ENCODE measurements around the gene LUC7L. TPM values are rescaled to one million over a fixed set of nuclear protein-coding genes. Genes with fewer than 3 reads are reported as not detected.

LUC7L gene
- total RNA-seq, 1 donor from 2014 or later: 79.3 TPM

GRCh38 chr16:188674-189073 lies 40.6 kb downstream of the LUC7L start:
- Histone ChIP-seq H3K27me3 (no peaks in the 10 kb centered on the region), H3K27ac (no peak overlapping the region), H3K9me3 (no peaks in the 10 kb centered on the region), H3K4me3 (no peak overlapping the region), H3K36me3 (peaks cover 0 to 65% of the 10 kb centered on the region in 2 donors), H3K4me1 (no peaks in the 10 kb centered on the region)
- DNase-seq (ENCODE audit: extremely low spot score in 2 of 2): no peak
- TF ChIP-seq CTCF (IDR thresholded peaks at IDR 0.05): no peak
- no peak for TF ChIP-seq POLR2A (IDR thresholded peaks at IDR 0.05)
- no peak for TF ChIP-seq POLR2AphosphoS5 (IDR thresholded peaks at IDR 0.05; ENCODE audit: insufficient read depth in 1 of 2, low read depth in 1 of 2)
- intact Hi-C loops (cut with DNase I): no loop called here

- intact Hi-C loops (cut with DNase I): no loop called here
- Histone ChIP-seq H3K36me3 (peaks cover 0 to 52% of the 10 kb centered on the region in 2 donors), H3K27ac (no peak overlapping the region), H3K4me1 (no peaks in the 10 kb centered on the region), H3K27me3 (no peaks in the 10 kb centered on the region), H3K4me3 (no peak overlapping the region), H3K9me3 (no peaks in the 10 kb centered on the region)
- DNase-seq (ENCODE audit: extremely low spot score in 2 of 2): no peak
- no peak for TF ChIP-seq POLR2A (IDR thresholded peaks at IDR 0.05)
- no peak for TF ChIP-seq CTCF (IDR thresholded peaks at IDR 0.05)
- no peak for TF ChIP-seq POLR2AphosphoS5 (IDR thresholded peaks at IDR 0.05; ENCODE audit: insufficient read depth in 1 of 2, low read depth in 1 of 2)
These were observed 41.9 kb downstream of the LUC7L start for GRCh38 chr16:187330-187729.

- no peak for TF ChIP-seq CTCF (IDR thresholded peaks at IDR 0.05)
- no peak for TF ChIP-seq POLR2A (IDR thresholded peaks at IDR 0.05)
- peaks cover 13% of the 10 kb centered on the region for H3K4me1 ChIP-seq
- H3K27me3 ChIP-seq: no peaks in the 10 kb centered on the region
- intact Hi-C loops (cut with DNase I): no loop called here
- DNase-seq (ENCODE audit: extremely low spot score in 2 of 2): no peak
- H3K4me3 ChIP-seq: no peak overlapping the region
- peaks cover 0 to 36% of the 10 kb centered on the region in 2 donors for H3K36me3 ChIP-seq
- H3K9me3 ChIP-seq: no peaks in the 10 kb centered on the region
- H3K27ac ChIP-seq: no peak overlapping the region
These were observed 43.6 kb downstream of the LUC7L start for GRCh38 chr16:185691-186090.

- TF ChIP-seq POLR2A (IDR thresholded peaks at IDR 0.05) (no peak), POLR2AphosphoS5 (IDR thresholded peaks at IDR 0.05; ENCODE audit: insufficient read depth in 1 of 2, low read depth in 1 of 2) (no peak), CTCF (IDR thresholded peaks at IDR 0.05) (no peak)
- DNase-seq (ENCODE audit: extremely low spot score in 2 of 2): no peak
- Histone ChIP-seq H3K36me3 (peaks cover 0 to 31% of the 10 kb centered on the region in 2 donors), H3K4me3 (no peak overlapping the region), H3K27ac (no peak overlapping the region), H3K4me1 (peaks cover 17% of the 10 kb centered on the region), H3K9me3 (no peaks in the 10 kb centered on the region), H3K27me3 (no peaks in the 10 kb centered on the region)
- intact Hi-C loops (cut with DNase I): no loop called here
These were observed 44.0 kb downstream of the LUC7L start for GRCh38 chr16:185213-185612.

GRCh38 chr16:183005-183404 lies 46.2 kb downstream of the LUC7L start:
- no peak for DNase-seq (ENCODE audit: extremely low spot score in 2 of 2)
- Histone ChIP-seq H3K27ac (no peak overlapping the region), H3K27me3 (peaks cover 3% of the 10 kb centered on the region), H3K4me1 (peaks cover 24% of the 10 kb centered on the region), H3K36me3 (peaks cover 0 to 10% of the 10 kb centered on the region in 2 donors), H3K9me3 (no peaks in the 10 kb centered on the region), H3K4me3 (no peak overlapping the region)
- intact Hi-C loops (cut with DNase I): loop anchor here (5.0 kb wide), 1 partner anchor 76 kb away; no protein-coding TSS in a partner anchor
- TF ChIP-seq POLR2A (IDR thresholded peaks at IDR 0.05) (no peak), POLR2AphosphoS5 (IDR thresholded peaks at IDR 0.05; ENCODE audit: insufficient read depth in 1 of 2, low read depth in 1 of 2) (no peak)
